NOMO-1 treated with dmso at 0.1 percent for 144 hours (cell line): ENCODE measurements around the gene ZBTB32.
"Not testable (repeated sequence)": the region's sequence is repeated elsewhere in the genome, so short reads cannot be mapped to it uniquely, and the experiment has no call there.

ENCODE experiments used
- DNase-seq: peaks from one replicate; lab custom pipeline; 2025; ENCODE audit not compliant: unreplicated experiment; lab: John Stamatoyannopoulos, UW

ZBTB32 gene

DNA sequence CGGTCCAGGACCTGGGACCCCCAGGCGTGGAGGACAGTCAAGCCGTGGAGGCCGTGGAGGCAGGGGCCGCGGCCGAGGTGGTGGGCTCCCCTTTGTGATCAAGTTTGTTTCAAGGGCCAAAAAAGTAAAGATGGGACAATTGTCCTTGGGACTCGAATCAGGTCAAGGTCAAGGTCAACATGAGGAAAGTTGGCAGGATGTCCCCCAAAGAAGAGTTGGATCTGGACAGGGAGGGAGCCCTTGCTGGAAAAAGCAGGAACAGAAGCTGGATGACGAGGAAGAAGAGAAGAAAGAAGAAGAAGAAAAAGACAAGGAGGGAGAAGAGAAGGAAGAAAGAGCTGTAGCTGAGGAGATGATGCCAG, 15.8 kb downstream of the ZBTB32 start:
- no peak for DNase-seq

DNA sequence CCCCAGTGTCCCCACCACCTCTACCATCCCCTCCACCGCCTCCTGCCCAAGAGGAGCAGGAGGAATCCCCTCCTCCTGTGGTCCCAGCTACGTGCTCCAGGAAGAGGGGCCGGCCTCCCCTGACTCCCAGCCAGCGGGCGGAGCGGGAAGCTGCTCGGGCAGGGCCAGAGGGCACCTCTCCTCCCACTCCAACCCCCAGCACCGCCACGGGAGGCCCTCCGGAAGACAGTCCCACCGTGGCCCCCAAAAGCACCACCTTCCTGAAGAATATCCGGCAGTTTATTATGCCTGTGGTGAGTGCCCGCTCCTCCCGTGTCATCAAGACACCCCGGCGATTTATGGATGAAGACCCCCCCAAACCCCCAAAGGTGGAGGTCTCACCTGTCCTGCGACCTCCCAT, 16.3 kb downstream of the ZBTB32 start:
- no peak for DNase-seq

DNA sequence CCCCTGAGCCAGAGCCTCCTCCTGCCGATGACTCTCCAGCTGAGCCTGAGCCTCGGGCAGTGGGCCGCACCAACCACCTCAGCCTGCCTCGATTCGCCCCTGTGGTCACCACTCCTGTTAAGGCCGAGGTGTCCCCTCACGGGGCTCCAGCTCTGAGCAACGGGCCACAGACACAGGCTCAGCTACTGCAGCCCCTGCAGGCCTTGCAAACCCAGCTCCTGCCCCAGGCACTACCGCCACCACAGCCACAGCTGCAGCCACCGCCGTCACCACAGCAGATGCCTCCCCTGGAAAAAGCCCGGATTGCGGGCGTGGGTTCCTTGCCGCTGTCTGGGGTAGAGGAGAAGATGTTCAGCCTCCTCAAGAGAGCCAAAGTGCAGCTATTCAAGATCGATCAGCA, 17.0 kb downstream of the ZBTB32 start:
- DNase-seq: no peak

DNA sequence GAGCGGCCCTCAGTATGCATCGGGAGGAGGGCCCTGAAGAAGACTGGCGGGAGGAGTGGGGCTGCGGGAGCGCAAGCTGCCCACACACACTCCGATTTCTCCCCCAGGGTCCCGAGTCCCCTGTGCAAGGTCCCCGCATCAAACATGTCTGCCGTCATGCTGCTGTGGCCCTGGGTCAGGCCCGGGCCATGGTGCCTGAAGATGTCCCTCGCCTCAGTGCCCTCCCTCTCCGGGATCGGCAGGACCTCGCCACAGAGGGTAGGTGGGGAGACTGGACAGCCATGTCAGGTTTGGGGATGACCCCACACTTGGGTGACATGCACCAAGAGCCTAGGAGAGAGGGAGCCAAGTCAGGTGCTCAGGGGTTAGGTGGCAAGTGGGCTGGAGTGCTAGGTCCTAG, 18.1 kb downstream of the ZBTB32 start:
- DNase-seq: no peak

DNA sequence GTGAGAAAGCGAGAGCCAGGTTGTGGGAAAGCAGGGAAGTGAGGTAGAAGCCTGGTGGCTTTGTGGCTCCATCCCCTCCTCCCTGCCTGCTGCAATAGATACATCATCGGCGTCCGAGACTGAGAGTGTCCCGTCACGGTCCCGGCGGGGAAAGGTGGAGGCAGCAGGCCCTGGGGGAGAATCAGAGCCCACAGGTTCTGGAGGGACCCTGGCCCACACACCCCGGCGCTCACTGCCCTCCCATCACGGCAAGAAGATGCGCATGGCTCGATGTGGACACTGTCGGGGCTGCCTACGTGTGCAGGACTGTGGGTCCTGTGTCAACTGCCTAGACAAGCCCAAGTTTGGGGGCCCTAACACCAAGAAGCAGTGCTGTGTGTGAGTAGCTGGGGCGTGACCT, 18.5 kb downstream of the ZBTB32 start:
- DNase-seq: no peak

DNA sequence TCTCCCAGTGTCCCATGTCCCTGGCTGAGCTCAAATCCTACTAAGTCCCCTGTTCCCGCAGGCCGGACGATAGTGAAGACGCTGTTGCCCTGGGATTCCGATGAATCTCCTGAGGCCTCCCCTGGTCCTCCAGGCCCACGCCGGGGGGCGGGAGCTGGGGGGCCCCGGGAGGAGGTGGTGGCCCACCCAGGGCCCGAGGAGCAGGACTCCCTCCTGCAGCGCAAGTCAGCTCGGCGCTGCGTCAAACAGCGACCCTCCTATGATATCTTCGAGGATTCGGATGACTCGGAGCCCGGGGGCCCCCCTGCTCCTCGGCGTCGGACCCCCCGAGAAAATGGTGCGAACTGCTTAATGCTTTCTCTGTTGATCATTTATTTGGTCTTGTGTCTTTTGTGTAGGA, 19.3 kb downstream of the ZBTB32 start:
- no peak for DNase-seq

DNA sequence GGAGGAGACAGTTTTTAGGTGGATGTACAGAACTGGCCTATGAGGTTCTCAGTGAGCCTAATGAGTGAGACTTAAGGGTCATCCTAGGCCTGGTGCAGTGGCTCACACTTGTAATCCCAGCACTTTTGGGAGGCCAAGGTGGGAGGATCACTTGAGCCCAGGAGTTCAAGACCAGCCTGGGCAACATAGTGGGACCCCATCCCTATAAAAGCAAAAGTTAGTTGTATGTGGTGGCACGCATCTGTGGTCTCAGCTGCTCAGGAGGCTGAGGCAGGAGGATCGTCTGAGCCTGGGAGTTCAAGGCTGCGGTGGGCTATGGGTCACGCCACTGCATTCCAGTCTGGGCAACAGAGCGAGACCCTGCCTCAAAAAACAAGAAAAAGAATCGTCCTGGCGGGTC, 19.8 kb downstream of the ZBTB32 start:
- not testable (repeated sequence) for DNase-seq

DNA sequence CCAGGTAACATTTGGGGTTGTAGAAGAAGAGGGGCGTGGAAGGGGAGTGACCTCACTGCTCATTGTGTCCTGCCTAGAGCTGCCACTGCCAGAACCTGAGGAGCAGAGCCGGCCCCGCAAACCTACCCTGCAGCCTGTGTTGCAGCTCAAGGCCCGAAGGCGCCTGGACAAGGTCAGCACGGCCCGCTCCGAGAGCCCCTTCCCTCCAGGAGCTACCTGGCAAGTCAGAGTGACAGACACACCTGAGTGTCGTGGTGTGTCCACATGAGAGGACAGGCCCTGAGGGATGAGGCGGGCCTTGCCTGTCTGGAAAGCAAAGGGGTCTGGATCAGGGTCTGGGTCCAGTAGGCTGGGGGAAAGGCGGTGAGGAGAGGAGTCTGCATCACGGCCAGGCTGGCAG, 20.2 kb downstream of the ZBTB32 start:
- no peak for DNase-seq

DNA sequence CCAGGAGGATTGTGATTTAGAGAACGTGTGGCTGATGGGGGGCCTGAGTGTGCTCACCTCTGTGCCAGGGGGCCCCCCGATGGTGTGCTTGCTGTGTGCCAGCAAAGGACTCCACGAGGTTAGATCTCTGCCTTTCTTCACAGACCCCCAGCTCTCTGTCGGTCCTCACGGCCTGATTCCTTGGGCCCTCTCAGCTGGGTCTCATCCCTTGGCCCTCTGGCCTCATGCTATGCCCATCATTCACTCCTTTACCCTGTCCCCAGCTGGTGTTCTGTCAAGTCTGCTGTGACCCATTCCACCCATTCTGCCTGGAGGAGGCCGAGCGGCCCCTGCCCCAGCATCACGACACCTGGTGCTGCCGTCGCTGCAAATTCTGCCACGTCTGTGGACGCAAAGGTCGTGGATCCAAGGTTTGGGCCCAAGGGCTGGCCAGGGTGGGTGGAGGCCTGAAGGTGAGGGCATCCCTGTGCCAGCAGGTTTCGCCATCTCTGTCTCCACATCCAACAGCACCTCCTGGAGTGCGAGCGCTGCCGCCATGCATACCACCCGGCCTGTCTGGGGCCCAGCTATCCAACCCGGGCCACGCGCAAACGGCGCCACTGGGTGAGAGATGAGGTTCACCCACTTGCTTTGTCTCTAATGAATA, 21.0 kb downstream of the ZBTB32 start:
- no peak for DNase-seq

DNA sequence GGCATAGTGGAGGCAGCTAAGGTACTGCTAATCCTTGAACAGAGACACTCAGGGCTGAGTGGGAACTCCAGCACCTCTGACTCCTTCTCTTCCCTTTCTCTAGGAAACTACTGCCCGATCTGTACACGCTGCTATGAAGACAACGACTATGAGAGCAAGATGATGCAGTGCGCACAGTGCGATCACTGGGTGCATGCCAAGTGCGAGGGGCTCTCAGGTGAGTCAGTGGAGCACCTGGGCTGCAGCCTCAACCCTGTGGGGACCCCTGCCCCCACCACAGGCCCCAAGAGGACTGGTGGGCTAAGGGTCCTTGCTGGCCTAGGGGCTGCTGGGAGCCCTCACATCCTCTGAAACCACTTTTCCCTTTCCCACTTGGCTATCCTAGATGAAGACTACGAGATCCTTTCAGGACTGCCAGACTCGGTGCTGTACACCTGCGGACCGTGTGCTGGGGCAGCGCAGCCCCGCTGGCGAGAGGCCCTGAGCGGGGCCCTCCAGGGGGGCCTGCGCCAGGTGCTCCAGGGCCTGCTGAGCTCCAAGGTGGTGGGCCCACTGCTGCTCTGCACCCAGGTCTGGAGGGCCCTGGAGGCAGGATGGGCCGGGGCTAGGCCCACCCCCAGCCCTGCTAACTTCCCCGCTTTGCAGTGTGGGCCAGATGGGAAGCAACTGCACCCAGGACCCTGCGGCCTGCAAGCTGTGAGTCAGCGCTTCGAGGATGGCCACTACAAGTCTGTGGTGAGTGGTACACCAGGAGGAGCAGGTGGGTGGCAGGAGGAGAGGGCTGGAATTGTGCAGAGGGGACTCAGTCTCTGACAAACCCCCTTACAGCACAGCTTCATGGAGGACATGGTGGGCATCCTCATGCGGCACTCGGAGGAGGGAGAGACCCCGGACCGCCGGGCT, 22.9 kb downstream of the ZBTB32 start:
- DNase-seq: no peak

DNA sequence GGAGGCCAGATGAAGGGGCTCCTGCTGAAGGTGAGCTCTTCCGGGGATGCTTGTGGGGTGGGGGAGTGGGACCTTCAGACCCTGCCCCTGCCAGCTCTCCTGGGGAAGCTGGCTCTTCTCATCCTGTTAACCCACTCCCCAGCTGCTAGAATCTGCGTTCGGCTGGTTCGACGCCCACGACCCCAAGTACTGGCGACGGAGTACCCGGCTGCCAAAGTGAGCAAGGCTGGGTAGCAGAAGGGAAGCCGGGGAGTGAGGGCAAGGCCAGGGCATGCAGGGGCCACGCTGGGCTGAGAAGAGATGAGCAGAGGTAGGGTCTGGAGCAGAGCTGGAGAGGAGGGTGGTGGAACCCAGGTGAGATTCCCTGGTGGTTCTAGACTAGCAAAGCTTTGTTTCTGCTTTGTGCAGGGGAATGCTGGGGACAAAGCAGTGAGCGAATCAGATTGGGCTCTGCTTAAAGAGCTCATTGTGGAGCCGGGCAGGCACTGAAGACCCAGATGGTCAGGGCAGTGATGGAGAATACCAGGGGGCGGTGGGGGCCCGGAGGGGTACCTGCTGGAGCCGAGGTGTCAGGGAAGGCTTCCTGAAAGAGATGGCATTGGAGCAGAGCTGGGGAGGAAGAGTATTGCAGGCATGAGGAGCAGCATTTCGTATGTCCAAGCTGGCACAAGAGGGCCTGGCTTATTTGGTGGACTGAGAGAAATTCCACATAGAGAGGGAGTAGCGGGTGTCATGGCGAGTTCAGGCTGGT, 23.8 kb downstream of the ZBTB32 start:
- DNase-seq: no peak

DNA sequence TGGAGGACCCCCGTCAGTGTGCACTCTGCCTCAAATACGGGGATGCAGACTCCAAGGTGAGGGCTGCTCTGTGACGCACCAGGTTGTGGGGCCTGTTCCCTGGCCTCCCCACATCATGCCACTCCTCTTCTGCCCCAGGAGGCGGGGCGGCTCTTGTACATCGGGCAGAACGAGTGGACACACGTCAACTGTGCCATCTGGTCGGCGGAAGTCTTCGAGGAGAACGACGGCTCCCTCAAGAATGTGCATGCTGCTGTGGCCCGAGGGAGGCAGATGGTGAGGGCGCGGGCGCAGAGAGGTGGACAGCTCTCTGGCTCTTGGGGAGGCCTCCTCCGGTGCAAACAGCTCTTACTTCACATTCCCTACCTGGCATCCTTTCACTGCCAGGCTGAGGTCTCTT, 24.7 kb downstream of the ZBTB32 start:
- DNase-seq: no peak

DNA sequence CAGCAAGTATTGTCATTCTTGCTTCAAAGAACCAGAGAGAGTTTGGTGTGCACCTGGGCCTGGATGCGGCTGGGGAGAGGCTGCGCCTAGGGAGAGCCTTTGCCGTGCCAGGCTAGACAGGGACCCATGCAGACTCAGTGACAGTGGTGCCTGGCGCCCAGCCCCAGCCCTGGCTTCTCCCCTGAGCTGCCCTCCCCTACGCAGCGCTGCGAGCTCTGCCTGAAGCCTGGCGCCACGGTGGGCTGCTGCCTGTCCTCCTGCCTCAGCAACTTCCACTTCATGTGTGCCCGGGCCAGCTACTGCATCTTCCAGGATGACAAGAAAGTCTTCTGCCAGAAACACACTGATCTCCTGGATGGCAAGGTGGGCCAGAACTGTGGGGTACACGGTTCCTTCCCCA, 25.4 kb downstream of the ZBTB32 start:
- no peak for DNase-seq

DNA sequence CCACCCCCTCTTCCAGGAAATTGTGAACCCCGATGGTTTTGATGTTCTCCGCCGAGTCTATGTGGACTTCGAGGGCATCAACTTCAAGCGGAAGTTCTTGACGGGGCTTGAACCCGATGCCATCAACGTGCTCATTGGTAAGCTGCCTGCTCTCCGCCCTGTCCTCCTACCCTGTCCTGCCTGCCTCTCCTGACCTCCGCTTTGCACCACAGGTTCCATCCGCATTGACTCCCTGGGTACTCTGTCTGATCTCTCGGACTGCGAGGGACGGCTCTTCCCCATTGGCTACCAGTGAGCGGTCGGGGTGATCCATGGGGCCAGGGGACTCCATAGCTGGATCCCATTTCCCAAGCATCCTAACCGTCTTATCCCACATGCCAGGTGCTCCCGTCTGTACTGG, 26.0 kb downstream of the ZBTB32 start:
- no peak for DNase-seq

DNA sequence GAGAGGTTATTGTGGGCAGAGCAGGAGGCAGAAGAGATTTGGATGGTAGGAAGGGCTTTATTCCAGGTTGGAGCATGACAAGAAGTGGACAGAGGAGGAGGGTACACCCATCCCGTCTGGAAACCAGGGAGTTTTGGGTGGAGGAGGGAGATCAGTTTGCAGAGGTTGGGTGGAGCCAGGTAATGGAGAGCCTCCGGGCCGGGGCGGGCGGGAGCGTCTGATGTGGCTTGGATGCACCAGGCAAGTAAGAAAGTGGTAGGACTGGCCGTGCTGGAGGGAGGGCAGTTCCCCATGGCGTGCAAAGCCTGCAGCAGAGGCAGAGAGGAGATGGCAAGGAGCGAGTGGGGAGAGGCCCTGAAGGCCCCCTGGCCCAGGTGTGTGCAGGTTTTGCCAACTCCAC, 27.0 kb downstream of the ZBTB32 start:
- no peak for DNase-seq

DNA sequence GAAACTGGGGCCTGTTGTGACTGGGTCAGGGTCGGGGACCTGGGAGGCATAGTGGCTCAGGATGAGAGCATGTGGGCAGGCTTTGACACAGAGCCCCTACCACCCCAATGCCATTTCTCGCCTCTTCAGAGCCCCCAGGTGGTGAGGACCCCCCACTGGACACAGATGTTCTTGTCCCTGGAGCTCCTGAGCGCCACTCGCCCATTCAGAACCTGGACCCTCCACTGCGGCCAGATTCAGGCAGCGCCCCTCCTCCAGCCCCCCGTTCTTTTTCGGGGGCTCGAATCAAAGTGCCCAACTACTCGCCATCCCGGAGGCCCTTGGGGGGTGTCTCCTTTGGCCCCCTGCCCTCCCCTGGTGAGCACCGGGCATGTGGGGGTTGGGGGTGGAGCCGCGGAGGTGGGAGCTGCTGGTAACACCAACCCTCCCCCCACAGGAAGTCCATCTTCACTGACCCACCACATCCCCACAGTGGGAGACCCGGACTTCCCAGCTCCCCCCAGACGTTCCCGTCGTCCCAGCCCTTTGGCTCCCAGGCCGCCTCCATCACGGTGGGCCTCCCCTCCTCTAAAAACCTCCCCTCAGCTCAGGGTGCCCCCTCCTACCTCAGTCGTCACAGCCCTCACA, 27.5 kb downstream of the ZBTB32 start:
- DNase-seq: no peak

DNA sequence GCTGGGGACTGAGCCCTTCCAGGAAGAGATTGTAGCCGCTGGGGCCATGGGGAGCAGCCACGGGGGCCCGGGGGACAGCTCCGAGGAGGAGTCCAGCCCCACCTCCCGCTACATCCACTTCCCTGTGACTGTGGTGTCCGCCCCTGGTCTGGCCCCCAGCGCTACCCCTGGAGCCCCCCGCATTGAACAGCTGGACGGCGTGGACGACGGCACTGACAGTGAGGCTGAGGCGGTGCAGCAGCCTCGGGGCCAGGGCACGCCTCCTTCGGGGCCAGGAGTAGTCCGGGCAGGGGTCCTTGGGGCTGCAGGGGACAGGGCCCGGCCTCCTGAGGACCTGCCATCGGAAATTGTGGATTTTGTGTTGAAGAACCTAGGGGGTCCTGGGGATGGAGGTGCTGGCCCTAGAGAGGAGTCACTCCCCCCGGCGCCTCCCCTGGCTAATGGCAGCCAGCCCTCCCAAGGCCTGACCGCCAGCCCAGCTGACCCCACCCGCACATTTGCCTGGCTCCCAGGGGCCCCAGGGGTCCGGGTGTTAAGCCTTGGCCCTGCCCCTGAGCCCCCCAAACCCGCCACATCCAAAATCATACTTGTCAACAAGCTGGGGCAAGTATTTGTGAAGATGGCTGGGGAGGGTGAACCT, 28.3 kb downstream of the ZBTB32 start:
- DNase-seq: no peak

DNA sequence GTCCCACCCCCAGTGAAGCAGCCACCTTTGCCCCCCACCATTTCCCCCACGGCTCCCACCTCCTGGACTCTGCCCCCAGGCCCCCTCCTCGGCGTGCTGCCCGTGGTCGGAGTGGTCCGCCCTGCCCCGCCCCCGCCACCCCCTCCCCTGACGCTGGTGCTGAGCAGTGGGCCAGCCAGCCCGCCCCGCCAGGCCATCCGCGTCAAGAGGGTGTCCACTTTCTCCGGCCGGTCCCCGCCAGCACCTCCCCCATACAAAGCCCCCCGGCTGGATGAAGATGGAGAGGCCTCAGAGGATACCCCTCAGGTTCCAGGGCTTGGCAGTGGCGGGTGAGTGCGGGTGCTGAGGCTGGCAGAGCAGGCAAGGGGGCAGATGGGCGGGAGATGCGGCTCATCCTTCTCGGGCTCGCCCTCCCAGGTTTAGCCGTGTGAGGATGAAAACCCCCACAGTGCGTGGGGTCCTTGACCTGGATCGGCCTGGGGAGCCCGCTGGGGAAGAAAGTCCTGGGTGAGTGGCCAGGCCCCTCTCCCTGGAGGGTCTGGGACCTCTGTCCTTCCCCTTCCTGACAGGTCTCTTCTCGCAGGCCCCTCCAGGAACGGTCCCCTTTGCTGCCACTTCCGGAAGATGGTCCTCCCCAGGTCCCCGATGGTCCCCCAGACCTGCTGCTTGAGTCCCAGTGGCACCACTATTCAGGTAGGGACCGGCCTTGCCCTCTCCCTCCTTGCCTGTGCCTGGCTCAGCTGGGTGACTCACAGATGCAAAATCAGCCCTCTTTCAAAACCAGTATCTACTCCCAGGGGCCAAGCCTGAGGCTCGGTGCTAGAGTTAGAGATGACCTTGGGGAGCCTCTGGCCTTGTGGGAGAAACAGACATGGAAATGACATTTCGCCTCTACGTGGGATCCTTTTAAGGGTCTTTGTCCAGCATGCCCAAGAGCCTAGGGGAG, 29.1 kb downstream of the ZBTB32 start:
- no peak for DNase-seq

DNA sequence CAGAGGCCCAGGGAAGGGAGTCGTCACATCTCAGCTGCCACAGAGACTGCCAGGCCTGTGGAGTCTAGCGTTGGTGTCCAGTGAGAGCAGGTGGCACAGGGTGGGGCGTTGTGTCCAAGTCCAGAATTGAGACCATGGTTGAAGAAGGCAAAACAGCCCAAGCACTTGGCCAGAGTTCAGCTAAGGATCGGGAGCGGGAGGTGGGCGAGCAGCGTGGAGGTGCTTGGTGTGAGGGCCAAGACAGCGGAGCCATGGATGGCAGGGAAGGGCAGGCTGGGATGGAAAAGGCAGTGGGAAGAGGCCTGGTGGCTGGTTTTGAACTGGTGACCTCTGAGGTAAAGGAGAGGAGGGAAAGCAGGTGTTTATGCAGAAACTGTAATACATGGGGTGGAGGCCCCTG, 29.9 kb downstream of the ZBTB32 start:
- no peak for DNase-seq

DNA sequence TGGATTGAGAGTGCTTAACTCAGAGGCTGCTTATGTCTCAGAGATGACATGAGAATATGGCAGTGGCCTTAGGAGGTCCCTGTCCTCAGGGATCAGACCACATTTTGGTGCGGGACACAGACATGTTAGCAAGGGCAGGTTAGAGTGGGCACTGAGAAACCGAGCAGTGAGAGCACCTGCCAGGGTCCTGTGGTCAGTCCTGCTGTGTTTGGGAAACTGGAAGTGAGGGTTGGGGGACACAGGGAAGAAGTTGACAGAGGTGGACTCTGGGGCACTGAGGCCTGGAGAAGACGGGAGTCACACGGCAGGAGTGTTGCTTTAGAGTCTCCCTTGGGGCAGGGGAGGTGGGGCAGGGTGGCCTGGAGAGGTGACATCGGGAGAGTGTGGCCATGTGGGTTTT, 30.5 kb downstream of the ZBTB32 start:
- DNase-seq: no peak
